Measurements from ENCODE around the gene SV2C. TPM values are rescaled to one million over a fixed set of nuclear protein-coding genes. Genes with fewer than 3 reads are reported as not detected.

Gene SV2C
- total and polyA plus RNA-seq, 5 experiments from 2014 or later = not detected

- Mint-ChIP-seq H3K4me1 (peaks cover 27 to 63% (median 55%) of the 10 kb centered on the region in 4 donors), H3K27ac (peak within 1 kb of the TSS; percentile 93 to 98 (median 97)), H3K9me3 (no peaks in the 10 kb centered on the region), H3K36me3 (peaks cover 0 to 5% (median 0%) of the 10 kb centered on the region in 3 donors), H3K27me3 (no peaks in the 10 kb centered on the region), H3K4me3 (peak within 1 kb of the TSS; percentile 91 to 98 (median 96))
- POLR2A ChIA-PET = interaction anchor here (0.6 to 5.2 kb wide), 26 partner anchors 11 to 290 kb away, joined by 3 to 58 read pairs (median 4); no protein-coding TSS in a partner anchor
- DNase-seq (peak; percentile 79 to 95 (median 92)), ATAC-seq (peak; percentile 57 to 65)
Observed at GRCh38 chr5:76402886-76403765, 319.9 kb downstream of the SV2C start, which contains the start of gene IQGAP2. TSS of gene IQGAP2 (plus strand) at chr5:76403285. CDS start at chr5:76403546, 261 bp downstream.
